WTC11 (cell line): Measurements from ENCODE around the gene RPL10A.

Experiments
- CTCF ChIP-seq: fragments of 200-600 bp; IDR thresholded peaks from 2 replicates; pipeline ENCODE4 v1.8.0; 2022; ENCODE audit warnings: antibody characterized with exemption
- FOXK1 ChIP-seq: sonication (generic); formaldehyde crosslinking; IDR thresholded peaks from 2 replicates; pipeline ENCODE4 v1.8.0; 2022; ENCODE audit warnings: mild to moderate bottlenecking, moderate library complexity, missing genetic modification reagents

GRCh38 chr6:35499372-35499771, 31.2 kb downstream of the RPL10A start:
- no peak for TF ChIP-seq FOXK1 (CRISPR knock-in tag)
- TF ChIP-seq CTCF: no peak
